ENCODE data around the gene RRM2.
"Not testable (repeated sequence)": the region's sequence is repeated elsewhere in the genome, so short reads cannot be mapped to it uniquely, and the experiment has no call there.

The RRM2 gene

DNA sequence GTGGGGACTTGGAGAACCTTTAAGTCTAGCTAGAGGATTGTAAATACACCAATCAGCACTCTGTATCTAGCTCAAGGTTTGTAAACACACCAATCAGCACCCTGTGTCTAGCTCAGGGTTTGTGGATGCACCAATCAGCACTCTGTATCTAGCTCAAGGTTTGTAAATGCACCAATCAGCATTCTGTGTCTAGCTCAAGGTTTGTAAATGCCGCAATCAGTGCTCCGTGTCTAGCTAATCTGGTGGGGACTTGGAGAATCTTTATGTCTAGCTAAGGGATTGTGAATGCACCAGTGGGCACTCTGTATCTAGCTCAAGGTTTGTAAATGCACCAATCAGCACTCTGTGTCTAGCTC is 30.7 kb upstream of the RRM2 start:
- DNase-seq, result not testable (repeated sequence)

DNA sequence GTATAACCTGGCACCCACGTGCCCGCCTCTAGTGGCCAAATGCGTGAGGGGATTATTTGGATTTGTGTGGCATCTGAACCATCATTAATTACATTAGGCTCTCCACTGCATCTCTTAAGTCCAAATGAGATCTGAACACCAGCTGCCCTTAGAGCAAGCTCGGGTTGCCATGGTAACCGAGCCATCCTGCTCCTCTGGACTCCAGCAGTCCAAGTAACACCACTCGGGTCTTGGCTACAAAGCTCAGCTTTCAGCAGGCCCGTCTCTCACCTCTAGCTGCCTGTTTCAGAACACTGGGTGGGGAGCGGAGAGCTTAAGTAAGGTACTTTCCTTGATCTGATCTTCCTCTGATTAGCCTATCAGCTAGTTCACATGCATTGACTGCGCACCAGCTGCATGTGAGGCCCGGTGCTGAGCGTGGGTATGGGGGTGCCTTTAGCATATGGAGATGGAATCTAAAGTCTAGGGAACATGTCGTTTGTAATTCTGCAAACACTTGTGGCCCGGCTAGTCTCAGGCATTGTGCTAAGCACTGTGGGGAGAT is 28.2 kb upstream of the RRM2 start:
- DNase-seq, result peak; percentile 23

DNA sequence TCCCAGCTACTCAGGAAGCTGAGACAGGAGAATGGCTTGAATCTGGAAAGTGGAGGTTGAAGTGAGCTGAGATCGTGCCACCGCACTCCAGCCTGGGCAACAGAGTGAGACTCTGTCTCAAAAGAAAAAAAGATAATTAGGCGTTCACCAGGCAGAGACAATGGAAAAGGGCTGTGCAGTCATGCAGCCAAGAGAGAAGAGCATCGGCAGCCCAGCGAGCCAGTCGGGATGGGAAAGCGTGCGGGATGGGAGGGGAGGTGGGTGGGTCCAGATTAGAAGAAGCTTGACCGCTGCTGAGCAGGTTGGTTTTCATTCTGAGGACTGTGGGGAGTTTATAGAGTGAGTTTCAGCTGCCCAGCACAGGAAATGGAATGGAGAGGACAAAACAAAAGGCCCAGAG is 27.4 kb upstream of the RRM2 start:
- no peak for DNase-seq

DNA sequence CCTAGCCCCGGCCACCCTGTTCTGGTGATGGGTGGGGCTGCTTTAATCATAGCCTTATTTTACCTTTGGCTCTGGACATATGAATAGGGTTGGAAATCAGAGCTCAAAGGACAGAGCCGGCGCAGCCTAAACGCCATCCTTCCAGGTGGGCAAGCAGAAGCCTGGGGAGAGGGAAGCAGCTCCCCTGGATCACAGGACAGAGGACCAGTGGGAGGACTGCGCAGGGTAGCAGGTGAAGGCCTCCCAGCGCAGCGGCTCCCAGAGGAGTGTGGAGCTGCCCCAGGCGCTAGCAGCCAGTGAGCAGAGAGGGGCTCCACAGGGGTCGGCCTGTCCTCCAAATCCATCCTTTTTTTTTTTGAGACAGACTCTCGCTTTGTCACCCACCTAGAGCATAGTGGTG is 25.9 kb upstream of the RRM2 start:
- no peak for DNase-seq

DNA sequence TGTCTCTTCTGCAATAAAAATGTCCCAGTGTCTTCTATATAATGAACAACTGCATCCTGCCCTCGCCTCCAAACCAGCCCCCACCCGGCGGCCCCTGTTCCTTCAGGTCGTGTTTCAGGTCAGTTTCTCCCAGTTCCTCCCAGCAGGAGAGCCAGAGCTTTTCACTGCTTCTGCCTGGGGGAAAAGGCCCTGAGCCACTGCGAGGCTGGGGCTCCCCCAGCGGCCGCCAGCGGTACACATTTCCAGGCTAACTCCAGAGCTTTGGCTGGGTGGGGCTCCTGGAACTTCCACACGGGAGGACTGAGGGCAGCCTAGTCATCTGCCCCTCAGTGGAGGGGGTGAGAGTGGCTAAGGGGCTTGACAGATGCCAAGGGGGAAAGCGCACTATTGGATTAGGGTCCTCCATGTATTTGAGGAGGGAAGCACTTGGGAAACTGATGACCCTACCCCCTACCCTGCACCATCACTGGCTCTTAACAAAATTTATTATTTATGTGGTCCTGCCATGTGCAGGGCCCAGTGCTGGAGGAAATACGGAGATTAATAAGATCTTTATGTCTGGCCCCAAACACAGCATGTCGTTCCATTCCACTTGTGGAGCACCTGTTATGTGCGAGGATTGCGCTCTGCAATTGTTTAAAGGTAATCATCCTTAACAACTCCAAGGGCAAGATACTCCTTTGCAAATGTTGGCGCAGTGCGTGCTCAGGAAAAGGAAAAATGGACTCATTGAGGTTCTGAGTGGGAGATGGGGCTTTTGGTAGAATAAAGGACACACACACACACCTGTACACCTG is 25.0 kb upstream of the RRM2 start:
- DNase-seq, result peak; percentile 76

DNA sequence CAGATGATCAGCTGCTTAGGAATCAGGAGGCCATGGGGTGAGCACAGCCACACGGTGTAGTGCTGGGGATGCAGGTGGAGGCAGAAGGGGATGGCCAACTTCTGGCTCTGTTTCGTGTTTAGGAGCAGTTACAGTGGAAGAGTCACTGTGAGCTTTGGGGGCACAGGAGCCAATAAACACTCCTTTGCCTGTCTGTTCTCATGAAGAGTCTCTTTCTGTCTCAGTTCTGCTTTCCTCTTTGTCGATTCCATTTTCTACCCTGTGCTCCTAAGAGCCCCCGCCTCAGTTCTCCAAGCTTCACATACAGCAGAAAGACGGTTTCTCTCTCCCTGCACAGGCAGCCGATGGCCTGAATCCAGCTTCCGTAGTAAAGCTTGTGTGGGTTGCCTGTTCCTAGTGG is 21.0 kb upstream of the RRM2 start:
- no peak for DNase-seq

DNA sequence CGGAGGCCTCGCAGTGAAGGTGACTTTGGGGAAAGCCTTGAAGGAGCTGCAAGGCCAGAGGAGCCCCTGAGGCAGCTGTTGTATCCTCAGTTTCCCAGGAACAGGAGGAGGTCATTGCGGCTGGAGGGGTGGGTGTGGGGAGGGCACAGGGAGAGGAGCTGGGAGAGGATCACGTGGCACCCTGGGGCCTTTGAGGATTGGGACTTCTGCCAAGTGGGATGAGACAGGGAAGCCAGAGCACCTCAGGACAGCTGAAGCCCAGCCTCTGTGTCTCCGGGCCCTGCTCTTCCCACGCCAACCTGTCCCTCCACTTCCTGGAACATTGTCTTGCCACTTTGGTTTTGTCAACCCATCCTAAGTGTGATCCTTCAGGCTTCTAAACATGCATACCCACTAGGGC is 19.4 kb upstream of the RRM2 start:
- DNase-seq, result no peak

DNA sequence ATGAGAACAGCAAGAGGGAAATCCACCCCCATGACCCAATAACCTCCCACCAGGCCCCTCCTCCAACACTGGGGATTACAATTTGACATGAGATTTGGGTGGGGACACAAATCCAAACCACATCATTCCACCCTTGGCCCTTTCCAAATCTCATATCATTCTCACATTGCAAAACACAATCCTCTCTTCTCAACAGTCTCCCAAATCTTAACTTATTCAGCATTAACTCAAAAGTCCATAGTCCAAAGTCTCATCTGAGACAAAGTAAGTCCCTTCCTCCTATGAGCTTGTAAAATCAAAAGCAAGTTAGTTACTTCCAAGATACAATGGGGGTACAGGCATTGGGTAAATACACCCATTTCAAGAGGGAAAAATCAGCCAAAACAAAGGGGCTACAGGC is 17.6 kb upstream of the RRM2 start:
- not testable (repeated sequence) for DNase-seq

DNA sequence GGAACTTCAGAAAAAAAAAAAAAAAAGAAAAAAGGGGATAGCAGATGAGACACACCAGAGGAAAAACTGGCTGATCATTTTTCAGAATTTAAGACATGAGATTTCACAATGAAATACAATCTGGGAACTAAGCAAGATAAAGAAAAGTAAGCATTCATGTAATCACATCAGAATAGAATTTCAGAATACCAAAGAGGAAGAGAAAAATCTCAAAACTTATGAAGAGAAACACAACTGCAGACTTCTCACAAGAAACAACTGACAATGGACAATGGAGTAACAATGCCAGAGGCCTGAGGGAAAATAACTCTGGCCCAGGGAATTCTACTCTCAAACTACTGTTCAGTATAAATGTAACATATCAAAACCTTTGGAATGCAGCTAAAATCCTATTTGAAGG is 13.2 kb upstream of the RRM2 start:
- DNase-seq, result no peak

DNA sequence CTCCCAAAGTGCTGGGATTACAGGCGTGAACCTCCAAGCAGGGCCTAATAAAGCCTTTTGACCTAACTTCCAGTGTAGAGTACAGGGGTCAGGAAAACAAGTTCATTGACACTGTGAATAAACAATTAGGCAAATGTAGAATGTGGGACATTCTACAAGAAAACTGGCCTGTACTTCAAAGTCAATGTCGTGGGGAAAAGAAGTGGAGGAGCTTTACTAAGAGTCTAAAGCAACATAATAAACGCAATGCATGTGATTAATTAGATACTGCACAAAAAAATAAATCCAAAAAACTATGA is 3.6 kb upstream of the RRM2 start:
- no peak for DNase-seq

DNA sequence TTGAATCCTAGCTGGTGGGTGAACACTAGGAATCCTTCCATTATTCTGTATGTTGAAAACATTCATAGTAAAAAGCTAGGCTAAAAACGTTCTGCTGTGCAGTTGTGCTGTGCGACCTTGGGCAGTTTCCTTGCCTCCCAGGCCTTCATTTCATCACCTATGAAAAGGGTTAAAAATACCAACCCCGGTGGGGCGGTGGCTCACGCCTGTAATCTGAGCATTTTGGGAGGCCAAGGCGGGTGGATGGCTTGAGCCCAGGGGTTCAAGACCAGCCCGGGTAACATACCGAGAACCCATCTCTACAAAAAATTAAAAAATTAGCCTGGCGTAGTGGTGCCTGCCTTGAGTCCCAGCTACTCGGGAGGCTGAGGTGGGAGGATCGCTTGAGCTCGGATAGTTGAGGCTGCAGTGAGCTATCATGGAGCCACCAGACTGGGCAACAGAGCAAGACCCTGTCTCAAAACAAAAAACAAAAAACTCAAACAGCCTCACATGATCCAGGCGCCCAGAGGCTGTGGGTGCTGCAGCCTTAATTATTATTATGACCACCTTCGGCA is 2.9 kb upstream of the RRM2 start:
- no peak for DNase-seq

DNA sequence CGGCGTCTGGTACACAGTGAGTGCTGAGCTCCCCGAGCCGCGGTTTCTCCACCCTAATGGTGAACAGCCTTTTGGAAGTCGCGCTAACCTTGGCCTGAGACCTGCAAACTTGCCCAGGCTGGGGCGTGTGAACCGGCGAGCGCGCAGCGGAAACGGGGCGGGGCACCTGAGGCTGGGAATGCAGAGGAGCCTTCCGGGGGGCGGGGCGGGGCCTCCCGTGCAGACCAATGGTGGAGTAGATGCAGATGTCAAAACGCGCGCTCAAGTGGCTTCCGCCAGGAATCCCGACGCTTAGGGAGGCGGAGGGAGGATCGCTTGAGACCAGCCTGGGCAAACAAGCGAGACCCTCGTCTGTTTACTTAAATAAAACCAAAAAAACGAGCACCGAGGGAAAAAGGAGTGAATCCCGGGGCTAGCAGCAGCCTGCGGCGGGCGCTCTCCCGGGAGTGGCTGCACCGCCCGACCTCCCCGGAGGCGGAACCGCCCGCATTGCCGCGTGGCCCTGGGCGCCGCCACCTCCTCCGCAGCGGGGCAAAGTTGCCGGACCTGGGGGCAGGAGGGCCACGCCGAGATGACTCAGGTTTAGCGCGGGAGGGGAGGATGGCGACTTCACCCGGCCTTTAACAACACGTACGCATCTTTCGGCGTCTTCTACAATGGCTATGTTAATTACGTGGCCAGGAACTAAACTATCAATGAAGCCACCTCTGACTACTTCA is 2.2 kb upstream of the RRM2 start:
- DNase-seq, result peak; percentile 96

DNA sequence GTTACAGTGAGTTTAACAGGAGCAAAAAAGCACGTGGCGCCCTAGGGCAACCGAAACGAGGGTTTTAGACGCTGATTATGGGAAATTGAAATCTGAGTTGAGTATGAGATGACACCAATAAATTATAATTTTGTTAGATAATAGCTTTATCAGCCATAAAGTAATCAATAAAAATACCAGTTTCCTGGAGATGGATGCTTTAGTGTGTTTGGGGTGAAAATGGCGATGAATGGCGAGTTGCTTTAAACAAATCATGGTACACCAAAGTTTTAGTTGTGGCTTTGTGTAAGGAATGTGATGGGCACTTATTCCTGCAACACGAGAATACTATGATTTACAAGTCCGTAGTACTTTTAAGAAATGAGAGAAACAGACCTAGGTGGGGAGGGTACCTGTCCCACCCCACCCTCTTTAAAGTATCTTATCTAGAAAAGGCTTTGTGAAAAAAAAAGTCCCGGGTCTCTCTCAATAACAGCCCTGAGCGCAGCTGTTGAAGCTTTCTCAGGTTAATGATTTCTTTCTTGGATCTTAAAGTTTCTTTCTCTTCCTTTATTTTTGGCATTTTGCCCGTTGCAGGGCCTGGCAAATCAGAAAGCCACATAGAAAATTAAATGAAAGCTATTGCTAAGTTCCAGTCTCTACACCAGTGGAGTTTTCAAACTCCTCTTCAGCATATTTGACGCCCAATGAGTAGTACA is 1.5 kb upstream of the RRM2 start:
- peak; percentile 62 for DNase-seq

DNA sequence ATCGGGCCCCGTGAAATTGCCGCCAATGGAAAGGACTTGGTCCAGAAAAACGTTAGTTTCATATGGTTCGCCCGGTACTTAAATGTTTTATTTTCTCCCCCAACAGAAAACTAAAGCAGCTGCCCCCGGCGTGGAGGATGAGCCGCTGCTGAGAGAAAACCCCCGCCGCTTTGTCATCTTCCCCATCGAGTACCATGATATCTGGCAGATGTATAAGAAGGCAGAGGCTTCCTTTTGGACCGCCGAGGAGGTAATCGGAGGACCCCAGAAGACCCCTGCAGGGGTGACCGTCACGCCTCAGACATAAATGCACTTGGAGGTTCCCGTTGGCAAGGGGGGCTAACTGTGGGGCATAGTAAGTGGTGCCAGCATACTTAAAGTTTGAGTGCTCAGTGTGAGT is 742 bp downstream of the RRM2 start:
- DNase-seq, result peak; percentile 38

DNA sequence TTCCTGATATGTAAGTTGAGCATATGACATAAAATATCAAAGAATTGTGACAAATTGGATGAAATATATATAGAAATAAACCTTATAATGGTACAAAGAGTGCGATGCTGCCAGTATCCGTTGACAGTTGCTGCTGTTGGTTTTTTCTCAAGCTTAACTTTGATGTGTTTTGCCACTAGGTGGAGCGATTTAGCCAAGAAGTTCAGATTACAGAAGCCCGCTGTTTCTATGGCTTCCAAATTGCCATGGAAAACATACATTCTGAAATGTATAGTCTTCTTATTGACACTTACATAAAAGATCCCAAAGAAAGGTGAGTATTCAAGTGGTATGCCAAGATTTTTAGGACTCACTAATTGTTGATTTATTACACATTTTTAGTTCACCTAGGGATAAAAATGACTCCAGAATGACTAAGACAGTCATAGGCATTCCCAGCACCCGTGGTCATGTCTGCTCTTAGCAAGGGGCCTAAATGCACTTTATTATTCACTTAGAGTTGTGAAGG is 2.1 kb downstream of the RRM2 start:
- peak; percentile 82 for DNase-seq

DNA sequence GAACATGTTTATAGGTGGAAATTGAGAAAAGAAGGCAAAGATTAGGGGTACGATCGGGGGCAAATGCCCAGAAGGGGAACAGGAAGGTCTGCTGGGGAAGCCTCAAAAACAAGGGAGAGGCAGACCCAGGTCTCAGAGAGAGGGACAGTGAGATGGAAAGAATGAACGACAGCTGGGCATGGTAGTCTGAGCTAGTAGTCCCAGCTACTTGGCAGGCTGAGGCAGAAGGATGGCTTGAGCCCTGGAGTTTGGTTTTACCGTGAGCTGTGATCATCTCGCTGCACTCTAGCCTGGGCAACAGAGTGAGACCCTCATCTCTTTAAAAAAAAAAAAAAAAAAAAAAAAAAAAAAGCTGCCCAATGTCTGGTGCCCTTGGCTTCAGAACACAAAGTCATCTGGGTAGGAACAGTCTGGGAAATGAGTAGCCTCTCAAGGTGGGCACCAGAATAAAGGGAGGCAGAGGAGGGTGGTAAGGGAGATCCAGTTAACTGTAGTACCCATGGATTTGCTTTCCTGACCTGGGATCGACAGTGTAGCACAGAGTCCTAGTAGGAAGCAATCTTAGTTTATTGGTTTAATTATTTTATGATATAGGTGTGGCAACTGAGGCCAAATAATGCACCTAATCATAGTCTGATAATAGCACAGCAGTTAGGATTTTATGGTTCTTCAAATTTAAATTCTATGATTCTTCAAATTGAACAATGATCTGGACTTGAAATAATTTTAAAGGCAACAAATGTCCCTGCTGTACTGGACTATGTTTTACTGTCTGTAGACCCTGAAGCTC is 3.5 kb downstream of the RRM2 start:
- no peak for DNase-seq

DNA sequence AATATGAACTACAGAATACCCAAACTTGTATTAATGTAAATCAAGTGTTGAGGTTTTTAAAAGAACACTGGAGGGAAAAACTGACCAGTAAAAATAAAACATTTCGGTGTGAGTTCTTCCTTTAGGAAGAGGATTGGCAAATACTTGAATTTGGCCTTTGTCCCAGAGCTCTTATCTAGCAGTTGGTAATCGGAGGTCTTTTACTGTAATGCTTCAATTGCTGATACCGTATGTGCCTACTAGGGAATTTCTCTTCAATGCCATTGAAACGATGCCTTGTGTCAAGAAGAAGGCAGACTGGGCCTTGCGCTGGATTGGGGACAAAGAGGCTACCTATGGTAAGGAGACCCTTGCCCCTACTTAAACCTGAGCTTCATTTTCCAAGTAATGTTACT is 4.1 kb downstream of the RRM2 start:
- DNase-seq, result no peak

DNA sequence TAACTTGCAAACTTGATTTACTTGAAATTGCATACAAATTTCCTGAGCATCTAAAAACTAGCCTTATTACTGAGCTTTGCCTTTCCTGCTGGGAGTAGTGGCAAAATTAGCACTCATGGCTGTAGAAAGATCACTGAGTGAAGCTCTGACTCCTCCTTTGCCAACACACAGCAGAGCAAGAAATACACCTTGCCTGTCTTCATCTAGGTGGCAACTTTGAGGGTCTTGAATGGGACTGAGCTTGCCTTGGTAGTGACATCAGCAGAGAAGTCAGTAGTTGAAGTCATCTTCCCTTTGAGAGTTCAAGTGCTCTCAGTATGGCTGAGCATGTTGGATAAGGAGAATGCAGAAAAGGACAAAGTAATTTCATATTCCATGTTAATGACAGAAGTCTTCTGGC is 5.9 kb downstream of the RRM2 start:
- no peak for DNase-seq

DNA sequence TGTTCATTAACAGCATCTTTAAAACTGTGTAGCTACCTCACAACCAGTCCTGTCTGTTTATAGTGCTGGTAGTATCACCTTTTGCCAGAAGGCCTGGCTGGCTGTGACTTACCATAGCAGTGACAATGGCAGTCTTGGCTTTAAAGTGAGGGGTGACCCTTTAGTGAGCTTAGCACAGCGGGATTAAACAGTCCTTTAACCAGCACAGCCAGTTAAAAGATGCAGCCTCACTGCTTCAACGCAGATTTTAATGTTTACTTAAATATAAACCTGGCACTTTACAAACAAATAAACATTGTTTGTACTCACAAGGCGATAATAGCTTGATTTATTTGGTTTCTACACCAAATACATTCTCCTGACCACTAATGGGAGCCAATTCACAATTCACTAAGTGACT is 7.0 kb downstream of the RRM2 start:
- DNase-seq, result no peak

DNA sequence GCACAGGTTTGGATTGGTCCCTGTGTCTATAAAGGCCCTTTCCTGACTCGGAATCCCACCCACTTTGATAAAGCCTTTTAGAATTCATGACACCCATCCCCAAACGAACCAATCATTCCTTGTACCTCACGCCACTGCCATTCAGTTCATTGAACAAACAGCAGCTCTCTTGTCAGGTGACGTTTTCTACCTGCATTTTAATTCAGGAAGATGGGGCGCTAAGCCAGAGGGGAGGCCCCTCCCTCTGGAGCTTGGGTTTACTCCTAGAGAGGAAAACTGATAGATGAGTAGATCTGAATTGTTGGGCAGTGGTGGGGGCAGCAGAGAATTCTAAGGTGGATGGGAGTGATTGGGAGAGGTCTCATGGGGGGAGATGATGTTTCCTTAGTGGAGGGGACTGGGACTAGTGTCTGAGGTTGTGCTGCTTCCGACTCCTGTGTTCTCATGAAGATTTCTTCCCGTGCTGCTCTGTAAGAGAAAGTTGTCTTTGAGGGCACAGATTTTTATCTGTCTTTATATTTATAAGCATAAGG is 9.6 kb downstream of the RRM2 start:
- DNase-seq, result no peak

DNA sequence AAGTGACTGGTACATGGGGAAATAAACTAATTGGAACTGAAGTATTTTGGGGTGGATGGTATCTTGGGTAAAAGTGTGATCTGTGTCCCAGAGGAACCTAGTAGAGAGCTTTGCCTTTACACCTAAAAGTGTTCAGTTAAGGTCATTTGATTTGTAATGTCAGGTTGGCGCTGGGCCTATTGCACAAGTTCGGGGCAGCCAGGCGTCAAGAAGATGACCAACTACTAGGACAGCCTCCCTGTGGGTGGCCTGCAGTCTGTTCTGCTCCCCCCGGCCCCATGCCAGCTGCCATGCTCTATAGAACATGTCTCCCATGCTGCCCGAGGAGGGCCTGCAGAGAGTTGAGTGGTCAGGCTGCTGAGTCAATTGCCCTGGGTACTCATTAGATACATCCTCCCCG is 10.1 kb downstream of the RRM2 start:
- no peak for DNase-seq

DNA sequence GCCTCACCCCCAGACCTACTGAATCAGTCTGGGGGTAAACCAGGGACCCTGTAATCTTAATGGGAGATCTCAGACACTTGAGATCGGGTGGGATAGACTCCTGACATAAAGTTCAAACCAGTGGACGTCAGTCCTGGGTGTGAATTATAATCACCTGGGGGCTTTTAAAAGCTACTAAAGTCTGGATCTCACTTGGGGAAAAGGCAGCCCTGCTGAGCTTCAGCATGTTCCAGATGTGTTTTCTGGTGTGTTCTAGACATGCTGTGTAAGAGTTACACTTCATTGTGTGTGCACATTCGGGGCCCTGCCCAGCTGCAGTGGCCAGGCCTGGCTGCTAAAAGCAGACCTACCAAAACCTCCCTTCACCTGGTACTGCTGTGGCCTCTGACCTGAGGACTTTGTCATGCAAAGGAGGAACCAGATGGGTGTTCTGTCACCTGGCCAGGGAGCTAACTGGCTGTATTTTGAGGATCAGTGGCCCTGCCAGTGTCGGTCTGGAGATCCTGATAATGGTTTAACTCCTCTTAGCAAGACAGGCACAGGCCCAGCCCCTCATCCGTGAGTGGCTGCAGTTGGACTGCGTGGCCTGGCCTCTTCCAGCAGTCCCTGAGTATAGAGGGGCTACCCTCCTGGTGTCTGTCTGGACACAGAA is 10.6 kb downstream of the RRM2 start:
- peak; percentile 21 for DNase-seq
